Nucleus accumbens (tissue), 56 donors: ENCODE data around the gene CENPU.
A peak's percentile ranks its signal among the peaks of the same experiment; 100 is the strongest.
"Not testable (repeated sequence)": the region's sequence is repeated elsewhere in the genome, so short reads cannot be mapped to it uniquely, and the experiment has no call there.

Source experiments
- DNase-seq, 56 donors: peaks; one replicate each; lab custom pipeline; 2025; lab: John Stamatoyannopoulos, UW

The CENPU gene

DNA sequence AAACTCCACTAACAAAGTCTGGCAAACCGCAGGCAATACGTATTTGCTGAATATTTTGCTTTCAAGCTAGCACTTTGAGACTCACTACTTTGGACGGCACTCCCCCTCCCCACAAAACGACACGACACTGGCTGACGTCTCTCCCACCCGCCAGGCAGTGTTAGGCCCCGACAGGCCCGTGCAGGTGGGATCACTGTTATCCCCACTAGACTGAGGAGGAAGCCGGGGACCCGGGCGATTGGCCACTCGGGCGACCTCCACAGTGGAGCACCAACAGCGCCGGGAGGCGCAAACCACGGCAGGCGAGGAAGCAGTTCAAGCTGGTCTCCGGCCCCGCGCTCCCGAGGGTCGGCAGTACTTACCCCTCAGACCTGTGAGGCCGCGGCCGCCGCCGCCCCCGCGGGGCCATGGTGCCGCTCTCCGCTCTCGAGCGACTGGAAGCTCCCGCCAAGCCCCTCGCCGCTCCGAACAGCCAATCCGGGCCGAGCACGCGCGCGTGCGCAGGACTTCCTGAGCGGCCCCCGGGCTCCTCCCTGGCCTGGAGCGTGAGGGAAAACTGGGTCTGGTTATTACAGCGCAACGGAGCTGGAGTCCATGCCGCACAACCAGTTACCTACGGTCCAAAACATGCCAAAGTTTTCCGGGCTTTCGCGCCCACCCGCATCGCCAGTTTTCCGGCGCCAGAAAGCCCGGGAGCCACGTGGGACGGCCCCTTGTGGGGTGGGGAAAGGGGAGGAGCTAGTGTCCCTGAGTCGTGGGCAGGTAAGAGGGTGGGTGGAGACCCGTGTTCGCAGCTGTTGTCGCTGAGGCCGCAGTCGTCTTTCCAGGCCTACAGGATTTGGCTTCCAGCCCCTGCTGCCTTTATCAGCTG lies at the start of gene CENPU:
Gene CENPU (minus strand): TSS at position 443 of the 871 bp plus-strand sequence. CDS start 34 bp downstream, at position 409.
- peak; percentile 75 to 98 (median 96) for DNase-seq

GRCh38 chr4:184782731-184783373 lies 49.0 kb upstream of the CENPU start:
- no peak for DNase-seq

DNA sequence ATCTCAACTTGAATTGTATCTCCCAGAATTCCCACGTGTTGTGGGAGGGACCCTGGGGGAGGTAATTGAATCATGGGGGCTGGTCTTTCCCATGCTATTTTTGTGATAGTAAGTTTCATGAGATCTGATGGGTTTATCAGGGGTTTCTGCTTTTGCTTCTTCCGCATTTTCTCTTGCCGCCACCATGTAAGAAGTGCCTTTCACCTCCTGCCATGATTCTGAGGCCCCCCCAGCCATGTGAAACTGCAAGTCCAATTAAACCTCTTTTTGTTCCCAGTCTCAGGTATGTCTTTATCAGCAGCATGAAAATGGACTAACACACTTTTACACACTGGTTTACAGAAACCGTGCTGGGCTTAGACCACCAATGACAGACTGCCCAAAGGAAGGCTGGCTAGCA lies 45.3 kb upstream of the CENPU start:
- not testable (repeated sequence) for DNase-seq

- DNase-seq = no peak
Measured at GRCh38 chr4:184778325-184778724, 44.4 kb upstream of the CENPU start.

- DNase-seq = no peak
Measured at GRCh38 chr4:184776821-184777220, 42.9 kb upstream of the CENPU start.

GRCh38 chr4:184775854-184776555 lies 42.1 kb upstream of the CENPU start:
- no peak for DNase-seq

- no peak for DNase-seq
Measured at GRCh38 chr4:184774152-184774551, 40.3 kb upstream of the CENPU start.

- DNase-seq = no peak
Measured at GRCh38 chr4:184771416-184771815, 37.5 kb upstream of the CENPU start.

GRCh38 chr4:184769141-184769765 lies 35.4 kb upstream of the CENPU start:
- DNase-seq = no peak

DNA sequence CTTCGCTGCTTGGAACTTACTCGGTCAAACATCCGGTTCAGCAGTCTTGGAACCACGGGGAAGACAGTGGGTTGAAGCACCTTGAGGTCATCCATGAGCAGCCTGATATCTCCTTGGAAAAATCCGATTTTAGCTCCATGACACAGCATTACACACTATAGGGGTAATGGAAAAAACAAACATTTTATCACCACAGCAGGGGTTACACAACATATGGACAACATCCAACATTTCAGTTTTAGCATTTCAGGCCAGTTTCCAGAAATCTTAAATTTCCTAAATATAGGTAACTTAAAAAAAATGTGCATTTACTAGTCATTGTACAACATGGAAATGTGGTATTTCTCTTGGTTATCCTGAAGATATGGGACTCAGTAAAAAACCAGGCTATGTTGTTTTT lies 34.4 kb upstream of the CENPU start:
- no peak for DNase-seq

DNA sequence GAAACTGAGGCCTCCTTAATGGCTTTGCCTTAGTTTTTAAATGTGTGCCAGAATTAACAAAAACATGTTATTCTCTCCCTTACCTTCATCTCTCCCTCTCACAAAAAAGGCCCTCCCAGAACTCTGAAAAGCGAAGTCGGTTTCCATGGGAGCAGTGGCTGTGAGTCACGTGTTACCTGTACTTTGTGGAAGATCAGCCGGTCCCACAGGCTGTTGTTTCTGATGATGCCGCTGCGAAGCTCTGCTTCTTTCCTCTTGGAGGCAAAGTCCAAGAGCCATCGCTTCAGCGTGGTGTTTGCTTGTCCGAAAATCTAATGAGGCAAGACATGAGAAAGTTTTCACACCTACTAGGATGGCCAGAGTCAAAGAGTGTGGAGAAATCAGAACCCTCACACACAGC lies 32.5 kb upstream of the CENPU start:
- peak in 28 of 56 donors; percentile 5 to 78 (median 32) for DNase-seq

- DNase-seq = peak in 4 of 56 donors; percentile 6 to 27 (median 21)
Measured at GRCh38 chr4:184765473-184766340, 31.8 kb upstream of the CENPU start.

- DNase-seq = no peak
Measured at GRCh38 chr4:184764601-184765000, 30.7 kb upstream of the CENPU start.

DNA sequence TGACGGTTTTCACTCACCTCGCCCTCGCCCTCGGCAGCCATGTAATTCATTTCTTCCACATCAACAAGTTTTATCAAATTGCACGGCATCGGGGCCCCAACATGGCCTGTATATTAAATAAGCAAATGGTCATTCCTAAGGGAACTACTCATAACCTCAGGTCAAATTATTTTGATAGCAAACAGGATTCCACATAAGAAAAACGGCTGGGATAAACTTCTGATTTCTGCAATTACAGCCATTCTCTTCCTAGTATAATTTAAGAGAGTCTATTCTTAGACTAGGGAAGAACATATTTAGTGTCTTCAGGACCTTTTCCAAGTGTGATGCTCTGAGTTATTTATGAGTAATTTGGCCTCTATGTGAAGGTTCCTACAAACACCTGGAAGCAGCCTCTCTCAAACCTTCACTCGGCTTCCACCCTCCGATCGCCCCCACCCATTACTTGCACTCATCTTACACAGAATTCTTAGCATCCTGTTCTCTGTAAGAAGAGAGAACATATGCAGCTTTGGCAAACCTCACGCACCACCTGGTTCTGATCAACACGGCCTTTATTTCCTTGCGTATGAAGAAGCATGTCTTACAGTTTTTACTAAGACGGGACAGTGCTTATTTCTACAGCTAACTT lies 29.4 kb upstream of the CENPU start:
- no peak for DNase-seq

- DNase-seq = no peak
Measured at GRCh38 chr4:184762100-184762499, 28.2 kb upstream of the CENPU start.

GRCh38 chr4:184760681-184761080 lies 26.8 kb upstream of the CENPU start:
- DNase-seq = no peak

- DNase-seq = no peak
Measured at GRCh38 chr4:184757810-184758209, 23.9 kb upstream of the CENPU start.

DNA sequence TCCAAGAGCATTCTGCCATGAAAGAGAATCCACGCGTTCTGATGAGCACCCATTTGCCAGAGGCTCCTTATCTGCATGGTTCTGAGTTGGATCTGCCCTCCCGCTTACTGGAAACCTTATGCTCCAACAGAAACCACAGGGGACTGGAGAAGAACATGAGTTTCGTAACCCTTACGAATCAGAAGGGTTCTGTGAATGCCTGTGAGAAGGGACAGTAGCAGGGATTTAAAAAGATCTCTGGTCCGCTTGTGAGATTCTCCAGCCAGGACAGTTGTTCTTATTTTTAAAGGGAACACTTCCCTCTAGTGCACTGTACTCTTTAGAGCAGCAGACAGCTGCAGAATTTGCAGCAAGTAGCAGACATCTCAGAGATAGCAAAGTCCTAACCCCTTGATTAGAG lies 22.5 kb upstream of the CENPU start:
- no peak for DNase-seq

DNA sequence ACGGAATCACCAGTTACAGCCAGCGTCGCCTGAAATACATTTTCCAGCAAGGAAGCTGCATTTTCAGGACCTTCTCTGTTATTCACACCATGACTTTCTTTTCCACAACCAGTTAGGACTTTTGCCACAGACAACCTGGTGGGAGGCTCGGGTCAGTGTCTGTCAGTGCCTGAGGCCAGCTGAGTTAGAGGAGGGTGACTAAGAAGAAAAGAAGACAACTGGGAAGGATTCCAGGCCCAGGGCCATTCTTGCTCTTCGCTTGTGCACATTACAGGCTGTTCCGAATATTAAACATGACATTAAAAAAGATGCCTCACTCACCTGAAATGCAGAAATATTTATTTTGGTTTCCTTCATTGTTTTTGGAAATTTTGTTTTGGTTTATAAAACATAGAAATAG lies 21.4 kb upstream of the CENPU start:
- DNase-seq = no peak
